GM12878 (cell line): ENCODE results near the gene MRPS16. TPM values are rescaled to one million over a fixed set of nuclear protein-coding genes. Genes with fewer than 3 reads are reported as not detected.

Experiments
- CTCF ChIP-seq, 3 experiments: IDR thresholded peaks in 2 of 3; conservative IDR thresholded peaks in 1 of 3; 2 replicates each; pipeline ENCODE4 v1.5.1; 2011; ENCODE audit warnings: low read depth in 3 of 3, low read length in 3 of 3, mild to moderate bottlenecking in 3 of 3, control low read depth in 2 of 3, moderate library complexity in 2 of 3, inconsistent platforms in 1 of 3, mixed read lengths in 1 of 3; ENCODE audit not compliant: control insufficient read depth in 2 of 3, insufficient read depth in 1 of 3; ENCODE audit errors: extremely low read depth in 1 of 3
- CUX1 ChIP-seq: IDR thresholded peaks from 2 replicates; pipeline ENCODE4 v1.6.1; 2012; ENCODE audit warnings: improper control_type of control experiment, low read depth, low read length; ENCODE audit not compliant: insufficient replicate concordance
- IRF5 ChIP-seq: fragments of 450-650 bp; IDR thresholded peaks from 2 replicates; pipeline ENCODE4 v1.6.1; 2017; ENCODE audit warnings: borderline replicate concordance
- MXI1 ChIP-seq: fragments of 150-350 bp; IDR thresholded peaks from 2 replicates; pipeline ENCODE4 v1.6.1; 2011; ENCODE audit warnings: low read depth, mild to moderate bottlenecking, inconsistent platforms, low read length, improper control_type of control experiment
- POLR2AphosphoS5 ChIP-seq: IDR thresholded peaks from 2 replicates; pipeline ENCODE4 v1.6.1; 2011; ENCODE audit warnings: mild to moderate bottlenecking, low read length, inconsistent platforms
- RB1 ChIP-seq: fragments of 450-650 bp; formaldehyde crosslinking; IDR thresholded peaks from 2 replicates; pipeline ENCODE4 v1.6.1; 2017; ENCODE audit warnings: mild to moderate bottlenecking, borderline replicate concordance
- SMAD5 ChIP-seq: IDR thresholded peaks from 2 replicates; pipeline ENCODE4 v1.6.1; 2016; ENCODE audit warnings: antibody characterized with exemption, low read depth
- SMC3 ChIP-seq: IDR thresholded peaks from 2 replicates; pipeline ENCODE4 v1.6.1; 2011; ENCODE audit warnings: low read length, improper control_type of control experiment, borderline replicate concordance
- SUZ12 ChIP-seq: fragments of 200-600 bp; sonication (generic); IDR thresholded peaks from one replicate; pipeline ENCODE4 v1.6.1; 2018; ENCODE audit warnings: antibody characterized with exemption, mild to moderate bottlenecking; ENCODE audit not compliant: unreplicated experiment
- ZBTB11 ChIP-seq: fragments of 450-650 bp; formaldehyde crosslinking; IDR thresholded peaks from 2 replicates; pipeline ENCODE4 v1.5.0; 2022; ENCODE audit warnings: mild to moderate bottlenecking, missing genetic modification characterization
- polyA plus RNA-seq, 11 experiments: library from polyadenylated mRNA; depleted of rRNA in 4 of 11; unstranded in 6 of 11; stranded (reverse) in 5 of 11; fragments of >200 nt; fragmentation: Nextera tagmentation in 4 of 11; fragmentation: Illumina TruSeq in 1 of 11; extraction: Ambion mirVana in 4 of 11; extraction: Trizol in 1 of 11; gene quantifications; 1 replicate in 1 of 11; 2 replicates in 10 of 11; pipeline versions ENCODE4 v1.2.1 to v1.2.3, GENCODE V29; 2011 to 2016; ENCODE audit warnings: inconsistent platforms in 2 of 11, missing spikeins in 2 of 11, low read depth in 1 of 11
- total RNA-seq, 4 experiments: library from RNA; depleted of rRNA in 3 of 4; stranded (reverse); fragments of >200 nt in 3 of 4; fragmentation: Illumina TruSeq in 1 of 4; extraction: Trizol in 1 of 4; gene quantifications; 2 replicates each; pipeline versions ENCODE4 v1.2.1 to v1.2.3, GENCODE V29; 2013 to 2021

Gene MRPS16
- total and polyA plus RNA-seq, 10 of the 15 experiments (the other 5 are each of a cell fraction or from before 2014, with no cell fraction given), result 43.4 to 285 (median 103) TPM

- TF ChIP-seq CUX1 (no peak), RB1 (no peak), POLR2AphosphoS5 (no peak), SUZ12 (no peak), CTCF (IDR thresholded peaks at IDR 0.05 in 2 of 3, conservative IDR thresholded peaks at IDR 0.05 in 1 of 3; ENCODE audit: control insufficient read depth in 2 of 3, extremely low read depth in 1 of 3, insufficient read depth in 1 of 3, low read depth in 3 of 3, low read length in 3 of 3) (no peak), MXI1 (no peak), SMAD5 (no peak), ZBTB11 (CRISPR knock-in tag) (no peak), IRF5 (no peak), SMC3 (no peak)
Measured at GRCh38 chr10:73248259-73248724, 4.2 kb downstream of the MRPS16 start (continued).
